GM19452 (cell line): ENCODE measurements around the gene RUBCNL.
"Not testable (repeated sequence)": the region's sequence is repeated elsewhere in the genome, so short reads cannot be mapped to it uniquely, and the experiment has no call there.

Experiments used
- ATAC-seq: cut with Tn5 transposase; IDR thresholded peaks from one replicate; pipeline ENCODE4 v1.9.1; 2021; ENCODE audit not compliant: unreplicated experiment

The RUBCNL gene, protein sequence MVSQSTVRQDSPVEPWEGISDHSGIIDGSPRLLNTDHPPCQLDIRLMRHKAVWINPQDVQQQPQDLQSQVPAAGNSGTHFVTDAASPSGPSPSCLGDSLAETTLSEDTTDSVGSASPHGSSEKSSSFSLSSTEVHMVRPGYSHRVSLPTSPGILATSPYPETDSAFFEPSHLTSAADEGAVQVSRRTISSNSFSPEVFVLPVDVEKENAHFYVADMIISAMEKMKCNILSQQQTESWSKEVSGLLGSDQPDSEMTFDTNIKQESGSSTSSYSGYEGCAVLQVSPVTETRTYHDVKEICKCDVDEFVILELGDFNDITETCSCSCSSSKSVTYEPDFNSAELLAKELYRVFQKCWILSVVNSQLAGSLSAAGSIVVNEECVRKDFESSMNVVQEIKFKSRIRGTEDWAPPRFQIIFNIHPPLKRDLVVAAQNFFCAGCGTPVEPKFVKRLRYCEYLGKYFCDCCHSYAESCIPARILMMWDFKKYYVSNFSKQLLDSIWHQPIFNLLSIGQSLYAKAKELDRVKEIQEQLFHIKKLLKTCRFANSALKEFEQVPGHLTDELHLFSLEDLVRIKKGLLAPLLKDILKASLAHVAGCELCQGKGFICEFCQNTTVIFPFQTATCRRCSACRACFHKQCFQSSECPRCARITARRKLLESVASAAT

DNA sequence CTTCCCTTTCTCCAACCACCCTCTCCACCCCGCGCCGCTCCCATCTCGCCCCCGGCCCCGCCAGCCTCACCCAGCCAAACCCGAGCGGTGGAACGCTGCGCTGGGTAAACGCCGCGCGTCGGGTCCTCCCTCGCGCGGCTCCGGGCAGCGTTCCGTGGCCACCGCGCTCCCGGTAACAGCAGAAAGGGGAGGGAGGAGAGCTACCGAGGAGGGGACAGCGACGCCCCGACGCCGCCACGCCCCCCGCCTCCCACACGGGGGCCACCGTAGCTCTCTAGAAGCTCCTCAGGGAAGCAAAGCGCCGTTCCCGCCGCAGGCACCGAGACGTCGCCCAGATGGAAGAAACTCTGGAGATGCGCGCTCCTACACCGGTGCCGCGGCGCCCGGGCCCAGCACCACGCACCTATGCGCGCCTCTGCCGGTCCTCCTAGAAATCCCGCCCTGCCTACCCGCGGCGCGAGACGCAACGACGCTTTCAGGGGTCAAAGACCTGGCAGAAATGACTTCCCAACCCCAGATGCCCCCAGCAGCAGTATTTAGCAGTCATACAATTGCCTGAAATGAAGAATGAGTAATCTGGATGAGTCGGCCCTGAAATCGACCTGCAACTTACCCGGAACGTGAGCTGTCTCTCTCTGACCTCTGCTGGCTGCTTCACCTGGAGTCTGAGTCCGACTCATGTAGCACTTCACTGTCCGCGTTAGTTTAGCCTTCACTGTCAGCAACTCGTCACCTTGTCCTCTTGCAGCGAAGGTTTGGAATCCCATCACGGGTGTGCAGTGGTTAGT is at the start of gene RUBCNL:
RUBCNL (minus strand) TSS at position 189 of the 788 bp plus-strand sequence. CDS start 14,777 bp downstream, outside the sequence.
- no peak for ATAC-seq

DNA sequence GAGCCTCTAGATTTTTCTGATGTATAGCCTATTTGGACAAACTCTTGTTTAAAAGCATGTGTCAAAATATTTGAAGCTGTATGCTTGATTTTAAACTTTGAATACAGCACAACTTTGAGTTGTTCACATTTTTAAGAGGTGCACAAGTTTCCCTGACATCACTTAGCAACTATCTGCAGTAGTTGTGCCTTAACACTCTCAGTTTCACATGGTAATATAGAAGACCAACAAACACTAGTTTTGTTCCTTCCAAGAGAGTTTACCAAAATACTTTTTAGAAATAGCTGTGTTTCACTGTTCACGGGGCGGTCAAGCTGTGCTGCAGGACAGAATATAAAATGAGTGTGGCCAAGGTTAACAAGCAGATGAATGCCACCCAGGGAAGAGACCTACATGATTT is 42.5 kb upstream of the RUBCNL start:
- ATAC-seq = not testable (repeated sequence)

DNA sequence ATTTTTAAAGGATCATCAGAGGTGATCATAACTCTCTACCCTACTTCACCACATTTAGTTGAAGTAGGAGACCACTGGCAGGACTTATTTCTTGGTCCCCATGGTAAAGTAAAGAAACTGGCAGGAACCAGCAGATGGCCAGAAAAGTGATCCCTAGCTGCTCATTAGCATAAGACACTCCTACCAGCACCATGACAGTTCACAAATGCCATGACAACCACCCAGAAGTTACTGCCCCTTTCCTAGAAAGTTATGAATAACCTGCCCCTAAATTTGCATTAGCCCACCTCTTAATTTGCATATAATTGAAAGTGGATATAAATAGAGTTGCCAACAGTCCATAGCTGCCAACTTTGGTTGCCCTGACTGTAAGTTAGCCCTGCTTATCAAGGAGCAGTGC is 18.4 kb upstream of the RUBCNL start:
- no peak for ATAC-seq

DNA sequence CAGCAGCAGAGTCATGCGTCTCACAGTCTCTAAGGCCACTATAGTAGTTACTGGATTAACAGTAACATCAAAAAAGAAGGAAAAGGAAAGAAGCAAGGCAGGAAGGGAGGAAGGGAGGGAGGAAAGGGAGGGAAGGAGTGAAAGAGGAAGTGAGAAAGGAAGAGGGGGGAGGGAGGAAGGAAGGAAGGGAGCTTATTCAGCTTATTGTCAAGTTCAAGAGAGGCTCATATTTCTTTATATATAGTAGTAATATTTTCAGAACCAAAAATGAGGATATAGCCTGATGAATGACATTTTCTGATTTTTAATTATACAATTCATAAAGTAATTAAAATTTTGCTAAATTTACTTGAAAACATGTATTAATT is 17.7 kb upstream of the RUBCNL start:
- ATAC-seq = no peak

DNA sequence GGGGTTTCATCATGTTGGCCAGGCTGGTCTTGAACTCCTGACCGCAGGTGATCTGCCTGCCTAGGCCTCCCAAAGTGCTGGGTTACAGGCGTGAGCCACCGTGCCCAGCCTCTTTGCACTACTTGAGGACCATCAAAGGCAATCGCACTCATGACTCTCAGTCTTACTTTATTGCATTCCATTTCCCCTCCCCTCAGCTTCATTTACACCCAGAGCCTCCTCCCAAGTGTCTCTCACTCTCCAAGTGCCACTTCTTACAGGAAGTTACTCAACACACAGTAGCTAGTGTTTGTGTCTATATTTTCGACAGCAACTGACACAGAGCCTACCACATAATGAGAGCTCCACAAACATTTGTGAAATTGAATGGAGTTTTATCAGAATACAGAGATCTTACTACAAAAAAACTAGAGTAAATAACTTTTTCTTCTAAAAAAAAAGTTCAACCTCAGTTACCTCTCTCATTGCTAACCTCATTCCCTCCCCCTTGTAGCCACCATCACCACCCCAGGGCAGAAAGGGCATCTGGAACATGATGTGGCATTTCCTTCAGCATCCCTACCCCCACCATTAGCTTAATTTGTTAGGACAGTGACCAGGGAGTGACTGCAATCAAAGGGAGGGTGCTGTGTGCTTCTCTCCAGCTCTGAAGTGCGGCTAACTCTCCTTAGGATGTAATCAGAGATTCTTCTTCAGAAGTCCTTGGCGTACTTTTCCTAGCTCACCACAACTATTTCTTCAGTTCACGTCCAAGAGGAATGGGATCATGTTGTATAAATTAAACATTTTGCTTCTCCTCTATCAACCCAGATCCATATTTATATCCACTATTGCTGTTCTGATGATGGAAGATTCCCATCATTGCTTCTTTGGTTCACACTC is 17.0 kb upstream of the RUBCNL start:
- ATAC-seq = no peak

DNA sequence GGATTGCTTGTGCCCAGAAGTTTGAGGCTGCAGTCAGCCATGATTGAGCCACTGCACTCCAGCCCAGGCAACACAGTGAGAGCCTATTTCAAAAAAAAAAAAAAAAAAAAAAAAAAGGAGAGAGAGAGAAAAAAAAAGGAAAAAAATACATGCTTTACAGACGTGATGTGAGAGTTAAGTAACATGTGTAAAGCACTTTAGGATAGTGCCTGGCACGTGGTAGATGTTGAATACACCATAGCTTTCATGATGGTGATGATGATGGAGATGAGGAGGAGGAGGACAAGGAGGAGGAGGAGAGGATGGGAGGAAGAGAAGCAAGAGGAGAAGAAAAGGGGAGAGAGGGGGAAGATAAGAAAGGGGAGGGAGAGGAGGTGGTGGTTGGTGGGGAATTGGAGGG is 15.1 kb upstream of the RUBCNL start:
- ATAC-seq = no peak

DNA sequence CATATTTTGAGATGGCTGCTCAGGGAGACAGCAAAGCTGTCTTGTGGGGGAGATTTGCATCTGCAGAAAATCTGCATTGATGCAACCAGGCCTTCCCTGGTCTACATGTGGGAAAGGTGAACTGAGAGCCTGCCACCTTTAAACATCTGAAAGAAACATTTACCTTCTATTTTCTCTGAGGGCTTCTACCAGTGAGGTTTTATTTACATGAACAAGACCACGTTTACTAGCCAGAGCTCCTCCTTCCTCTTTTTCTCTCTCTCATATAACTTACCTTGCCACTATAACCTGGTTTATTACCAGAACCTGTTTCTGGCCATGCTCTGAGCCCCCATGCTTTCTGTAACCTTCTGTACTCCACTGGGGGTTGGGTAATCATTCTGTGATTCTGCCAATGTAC is 14.4 kb upstream of the RUBCNL start:
- no peak for ATAC-seq

DNA sequence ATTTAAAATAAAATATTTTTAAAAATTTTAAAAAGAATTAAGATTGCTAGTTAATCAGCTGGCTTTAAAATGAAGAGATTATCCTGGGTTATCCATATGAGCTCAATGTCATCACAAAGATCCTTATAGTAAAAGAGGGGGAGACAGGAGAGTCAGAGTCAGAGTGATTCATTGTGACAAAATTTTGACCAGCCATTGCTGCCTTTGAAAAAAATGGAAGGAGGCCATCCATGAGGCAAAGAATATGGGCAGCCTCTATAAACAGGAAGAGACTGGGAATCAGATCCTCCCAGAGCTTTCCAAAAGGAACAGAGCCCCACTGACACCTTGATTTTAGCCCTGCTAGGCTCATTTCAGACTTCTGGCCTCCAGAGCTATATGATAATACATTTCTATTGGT is 9.3 kb upstream of the RUBCNL start:
- ATAC-seq = no peak

DNA sequence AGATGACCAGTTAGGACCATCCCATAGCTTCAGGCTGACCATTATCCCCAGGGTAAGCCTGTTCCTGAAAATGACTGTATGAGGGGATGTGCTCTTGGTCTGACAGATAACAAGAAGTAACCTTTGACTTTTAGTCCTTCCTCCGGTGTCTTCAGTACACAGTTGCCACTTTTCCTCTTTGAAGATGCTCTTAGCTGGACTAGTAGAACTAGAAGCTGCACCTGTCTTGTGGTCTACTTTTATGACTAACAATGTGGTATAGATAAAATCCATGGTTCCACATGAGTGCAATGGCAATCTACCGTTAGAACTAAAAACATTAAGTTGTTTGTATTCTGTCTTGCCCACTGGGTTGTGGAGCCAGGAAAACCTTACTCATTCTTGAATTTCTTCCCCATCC is 5.9 kb upstream of the RUBCNL start:
- no peak for ATAC-seq

DNA sequence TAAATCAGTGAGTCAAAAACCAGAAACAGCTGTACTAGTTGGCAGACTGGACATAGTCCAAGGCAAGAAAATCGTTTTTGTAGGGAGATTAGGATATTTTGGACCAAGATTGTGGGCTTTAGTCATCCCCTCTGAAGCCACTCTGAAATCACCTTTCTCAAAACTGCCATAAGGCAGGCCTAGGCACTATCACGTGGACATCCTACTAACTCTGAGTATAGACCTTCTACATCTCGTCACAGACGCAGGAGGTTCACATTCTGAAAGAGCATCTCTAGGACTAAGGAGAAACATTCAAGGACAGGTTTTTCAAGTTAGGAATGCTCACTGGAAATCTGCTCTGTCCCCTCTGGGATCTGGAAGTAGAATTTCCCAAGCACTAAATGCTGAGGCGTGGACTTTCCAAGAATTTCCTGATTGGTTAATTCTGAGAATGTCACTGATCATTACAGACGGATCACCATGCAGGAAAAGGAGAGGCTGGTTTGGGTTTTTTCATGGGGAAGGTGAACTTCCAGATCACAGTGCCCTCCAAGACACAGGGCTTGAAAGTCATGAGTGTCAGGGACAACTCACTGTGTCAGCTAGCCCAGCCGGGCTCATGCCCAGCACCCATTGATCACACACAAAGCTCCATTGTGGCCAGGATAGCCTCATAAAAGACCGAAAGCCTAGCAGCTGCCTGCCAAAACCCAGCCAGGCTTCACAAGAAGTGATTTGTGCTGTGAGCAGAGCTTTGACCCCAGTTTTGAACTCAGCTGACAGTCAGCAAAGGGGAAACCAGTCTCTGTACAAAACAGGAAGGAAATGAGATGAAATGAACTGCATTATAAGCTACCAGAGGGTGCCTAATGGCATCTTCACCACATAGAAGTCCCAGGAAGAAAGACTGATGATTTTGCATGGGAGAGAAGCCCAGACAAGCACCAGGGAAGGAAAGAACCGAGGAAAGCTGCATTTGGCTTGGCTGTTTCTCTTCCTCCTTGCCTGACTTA is 2.7 kb upstream of the RUBCNL start:
- peak; percentile 50 for ATAC-seq

DNA sequence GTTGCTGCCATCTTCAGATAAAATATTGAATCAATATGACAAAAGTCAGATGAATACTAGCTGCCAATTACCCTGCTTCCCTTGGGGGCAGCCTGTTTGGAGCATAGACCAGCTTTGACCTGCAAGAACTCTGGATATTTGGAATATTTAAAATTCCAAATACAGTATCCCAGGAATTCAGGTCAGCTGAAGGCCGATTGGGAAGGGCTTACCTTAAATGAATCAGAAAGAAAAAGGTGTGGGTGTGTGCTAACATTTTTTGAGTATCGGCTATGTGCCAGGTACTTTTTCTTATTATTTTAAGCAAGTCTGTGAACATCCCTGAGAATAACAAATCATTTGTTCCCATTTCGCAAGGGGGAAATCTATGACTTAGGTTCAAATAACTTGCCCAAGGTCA is 1.8 kb upstream of the RUBCNL start:
- no peak for ATAC-seq

DNA sequence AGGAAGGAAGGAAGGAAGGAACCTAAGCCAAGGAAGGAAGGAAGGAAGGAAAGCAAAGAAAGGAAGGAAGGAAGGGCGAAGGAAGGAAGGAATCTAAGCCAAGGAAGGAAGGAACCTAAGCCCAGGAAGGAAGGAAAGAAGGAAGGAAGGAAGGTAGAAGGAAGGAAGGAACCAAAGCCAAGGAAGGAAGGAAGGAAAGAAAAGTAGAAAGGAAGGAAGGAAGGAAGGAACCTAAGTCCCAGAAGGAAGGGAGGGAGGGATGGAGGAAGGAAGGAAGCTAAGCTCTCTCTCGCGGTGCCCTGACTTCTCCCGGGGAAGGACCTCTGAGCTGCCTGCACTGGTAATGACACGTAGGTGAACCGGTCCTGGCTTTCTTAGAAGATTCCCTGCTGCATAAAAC is 1.3 kb upstream of the RUBCNL start:
- ATAC-seq = no peak

DNA sequence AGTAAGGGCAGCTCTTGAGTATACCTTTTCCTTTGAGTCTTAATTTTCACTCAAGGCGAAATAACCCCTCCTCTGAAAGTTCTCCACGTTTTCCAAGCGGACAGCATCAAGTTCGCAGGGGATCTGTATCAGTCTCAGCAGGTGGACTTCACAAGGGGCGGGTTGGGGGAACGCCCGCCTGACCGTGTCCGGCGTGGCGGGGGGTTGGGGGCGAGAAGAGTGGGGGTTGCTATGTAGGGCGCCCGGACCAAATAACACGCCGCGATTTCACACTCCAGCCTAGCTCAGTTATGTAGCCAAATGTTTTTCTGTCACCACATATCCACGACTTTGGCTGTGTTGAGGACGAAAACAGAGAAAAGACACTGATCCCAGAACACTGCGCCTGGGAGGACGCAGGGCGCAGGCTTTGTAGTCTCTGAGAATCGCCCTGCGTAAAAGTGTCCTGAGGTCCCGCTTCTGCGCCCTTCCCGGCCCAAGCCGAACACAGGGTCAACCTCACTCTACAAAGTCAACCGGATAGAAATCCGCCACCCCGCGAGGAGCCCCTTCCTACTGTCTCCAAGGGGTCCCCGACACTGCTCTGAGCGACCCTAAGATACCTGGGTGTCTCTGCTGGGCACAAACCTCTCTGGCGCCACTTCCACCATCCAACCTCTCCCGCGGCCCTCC is 524 bp downstream of the RUBCNL start:
- no peak for ATAC-seq

DNA sequence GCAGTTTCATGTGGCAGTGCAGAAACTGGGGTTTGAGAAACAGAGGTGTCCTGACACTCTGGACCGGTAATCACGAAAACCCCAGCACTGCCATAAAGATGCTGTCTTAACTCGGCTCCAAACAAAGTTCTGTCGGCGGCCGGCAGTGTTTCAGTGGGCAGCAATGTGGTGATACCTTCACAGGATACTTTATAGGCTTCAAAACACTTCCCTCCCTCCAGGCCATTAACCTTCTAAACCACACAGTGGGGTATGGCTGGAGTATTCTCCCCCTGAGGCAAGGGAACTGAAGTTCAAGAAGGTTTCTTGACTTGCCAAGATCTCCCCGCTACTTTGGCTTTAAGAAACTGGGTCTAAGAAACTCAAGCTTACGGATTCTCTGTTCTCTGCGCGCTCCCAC is 1.1 kb downstream of the RUBCNL start:
- ATAC-seq = no peak

DNA sequence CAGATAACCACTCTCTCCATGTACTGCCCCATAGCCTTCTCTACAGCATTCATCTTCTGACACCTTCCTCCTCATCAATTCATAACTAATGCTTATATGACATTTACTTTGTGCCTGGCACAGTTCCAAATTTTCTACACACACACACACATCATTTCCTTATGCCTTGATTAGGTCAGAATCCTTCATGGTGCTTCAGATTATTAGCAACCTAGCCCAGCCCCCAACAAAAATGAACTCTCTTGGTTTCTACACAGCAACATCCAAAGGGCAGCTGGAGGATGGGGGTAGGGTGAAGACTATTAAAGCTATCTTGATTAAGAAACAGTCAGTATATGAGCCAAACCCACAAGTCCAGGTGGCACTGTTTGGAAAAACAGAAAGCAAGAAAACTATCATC is 3.7 kb downstream of the RUBCNL start:
- no peak for ATAC-seq

DNA sequence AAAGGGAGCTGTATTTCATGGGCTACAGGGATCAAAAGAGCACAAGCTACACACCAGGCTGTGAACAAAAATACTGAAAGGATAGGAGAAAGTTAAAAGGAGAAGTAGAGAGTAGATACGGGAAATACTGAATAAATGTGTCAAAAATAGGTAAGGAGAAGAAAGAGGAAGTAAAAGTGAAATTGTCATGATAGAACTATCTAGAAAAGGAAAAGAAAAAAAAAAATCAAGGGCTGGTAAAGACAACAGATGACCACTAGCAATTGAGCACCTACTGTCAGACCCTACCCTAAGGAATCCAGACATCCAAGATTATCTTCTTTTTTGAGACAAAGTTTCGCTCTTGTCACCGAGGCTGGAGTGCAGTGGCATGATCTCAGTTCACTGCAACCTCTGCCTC is 4.8 kb downstream of the RUBCNL start:
- ATAC-seq = peak; percentile 46

DNA sequence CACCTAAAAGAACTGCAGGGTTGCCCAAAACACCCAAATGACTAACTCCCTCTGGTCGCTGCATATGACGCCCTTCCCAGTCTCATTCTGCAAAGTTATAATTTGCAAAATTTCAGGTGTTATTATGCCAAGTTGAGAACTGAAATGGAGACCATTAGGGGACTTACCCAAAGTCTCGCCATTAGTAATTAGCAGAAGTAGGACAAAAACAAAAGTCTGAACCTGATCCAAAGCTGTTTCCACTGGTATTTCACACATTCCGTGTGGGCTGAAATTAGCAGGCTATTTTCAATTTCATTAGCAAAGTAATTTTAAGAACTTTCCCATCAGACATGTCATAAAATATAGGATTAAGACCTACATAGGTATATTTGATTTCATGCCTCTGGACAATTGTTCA is 6.8 kb downstream of the RUBCNL start:
- no peak for ATAC-seq

DNA sequence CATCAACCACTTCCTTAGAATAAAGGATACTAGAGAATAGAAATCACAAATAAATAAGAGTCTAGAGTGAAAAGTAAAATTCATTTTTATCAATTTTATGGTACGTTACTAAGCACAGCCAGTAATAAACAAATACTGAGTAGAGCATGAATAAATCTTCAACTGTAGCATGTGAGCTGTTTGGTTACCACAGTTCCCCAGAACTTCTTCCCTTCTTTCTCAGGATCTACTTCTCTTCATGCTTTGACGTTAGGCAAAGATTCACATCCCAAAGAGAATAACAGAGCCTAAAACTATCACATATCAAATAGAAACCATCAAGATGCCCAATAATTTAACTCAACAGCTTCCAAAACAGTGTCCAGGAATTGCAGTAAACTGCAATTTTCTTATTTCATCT is 7.4 kb downstream of the RUBCNL start:
- no peak for ATAC-seq

DNA sequence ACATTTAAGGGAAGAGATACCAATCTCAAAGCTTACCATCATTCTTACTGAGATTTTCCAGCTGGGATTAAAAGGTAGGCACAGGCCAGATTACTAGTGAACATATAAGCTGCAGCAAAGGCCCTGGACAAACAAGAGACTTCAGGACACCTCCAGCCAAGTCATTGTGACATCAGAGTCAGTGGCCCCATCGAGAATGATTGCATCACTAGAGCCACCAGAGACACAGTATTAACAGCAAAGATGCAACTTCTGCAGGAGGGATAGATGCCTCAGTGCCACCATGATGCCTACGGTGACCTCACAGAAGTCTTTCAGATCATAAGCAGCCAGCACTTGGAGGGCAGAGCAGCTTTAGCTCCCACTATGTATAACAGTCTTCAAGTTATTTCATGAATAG is 8.6 kb downstream of the RUBCNL start:
- no peak for ATAC-seq
